Nephron (organoid): Measurements from ENCODE around the gene GDPD4.

ENCODE experiments used
- H3K27ac Mint-ChIP-seq, 3 experiments: 2 replicates each; pipeline ENCODE4 v1.8.0; 2020; ENCODE audit warnings: mixed read lengths in 3 of 3, mild to moderate bottlenecking in 2 of 3, moderate library complexity in 1 of 3
- H3K27me3 Mint-ChIP-seq: 2 replicates; pipeline ENCODE4 v1.8.0; 2021; ENCODE audit warnings: low read depth, mild to moderate bottlenecking, moderate library complexity, mixed read lengths
- H3K36me3 Mint-ChIP-seq: 2 replicates; pipeline ENCODE4 v1.8.0; 2020; ENCODE audit warnings: low read depth, mixed read lengths
- H3K4me1 Mint-ChIP-seq: 2 replicates; pipeline ENCODE4 v1.8.0; 2020; ENCODE audit warnings: mixed read lengths
- H3K4me3 Mint-ChIP-seq, 3 experiments: 2 replicates each; pipeline ENCODE4 v1.8.0; 2020; ENCODE audit warnings: mild to moderate bottlenecking in 3 of 3, mixed read lengths in 3 of 3, moderate library complexity in 2 of 3
- H3K9me3 Mint-ChIP-seq: 2 replicates; pipeline ENCODE4 v1.8.0; 2020; ENCODE audit warnings: mixed read lengths
- CTCF ChIP-seq, 3 experiments: fragments of 200-600 bp; sonication (generic); IDR thresholded peaks; one replicate each; pipeline ENCODE4 v1.5.0; 2021; ENCODE audit warnings: antibody characterized with exemption in 3 of 3; ENCODE audit not compliant: unreplicated experiment in 3 of 3

The GDPD4 gene

GRCh38 chr11:77202941-77203900, 98.3 kb downstream of the GDPD4 start:
- no peaks in the 10 kb centered on the region for H3K4me1 Mint-ChIP-seq
- H3K36me3 Mint-ChIP-seq, result no peaks in the 10 kb centered on the region
- H3K4me3 Mint-ChIP-seq, result no peak overlapping the region
- H3K9me3 Mint-ChIP-seq, result no peaks in the 10 kb centered on the region
- H3K27ac Mint-ChIP-seq, result no peak overlapping the region
- peaks cover 3% of the 10 kb centered on the region for H3K27me3 Mint-ChIP-seq
- TF ChIP-seq CTCF (IDR thresholded peaks at IDR 0.05; ENCODE audit: unreplicated experiment in 3 of 3), result no peak

- Mint-ChIP-seq H3K9me3 (no peaks in the 10 kb centered on the region), H3K27ac (no peak overlapping the region), H3K4me3 (no peak overlapping the region), H3K36me3 (no peaks in the 10 kb centered on the region), H3K27me3 (peaks cover 3% of the 10 kb centered on the region), H3K4me1 (no peaks in the 10 kb centered on the region)
- TF ChIP-seq CTCF (IDR thresholded peaks at IDR 0.05; ENCODE audit: unreplicated experiment in 3 of 3), result no peak
Observed at GRCh38 chr11:77201991-77202841, 99.3 kb downstream of the GDPD4 start.

- Mint-ChIP-seq H3K27me3 (peaks cover 3% of the 10 kb centered on the region), H3K27ac (no peak overlapping the region), H3K4me3 (no peak overlapping the region), H3K9me3 (no peaks in the 10 kb centered on the region), H3K4me1 (peaks cover 4% of the 10 kb centered on the region), H3K36me3 (no peaks in the 10 kb centered on the region)
- no peak for TF ChIP-seq CTCF (IDR thresholded peaks at IDR 0.05; ENCODE audit: unreplicated experiment in 3 of 3)
Observed at GRCh38 chr11:77201370-77201769, 100.1 kb downstream of the GDPD4 start.

GRCh38 chr11:77200351-77201268, 100.9 kb downstream of the GDPD4 start:
- no peaks in the 10 kb centered on the region for H3K9me3 Mint-ChIP-seq
- peaks cover 3% of the 10 kb centered on the region for H3K27me3 Mint-ChIP-seq
- H3K36me3 Mint-ChIP-seq, result no peaks in the 10 kb centered on the region
- H3K4me3 Mint-ChIP-seq, result no peak overlapping the region
- H3K27ac Mint-ChIP-seq, result no peak overlapping the region
- H3K4me1 Mint-ChIP-seq, result peaks cover 8% of the 10 kb centered on the region
- TF ChIP-seq CTCF (IDR thresholded peaks at IDR 0.05; ENCODE audit: unreplicated experiment in 3 of 3), result no peak

- no peaks in the 10 kb centered on the region for H3K36me3 Mint-ChIP-seq
- H3K27ac Mint-ChIP-seq, result no peak overlapping the region
- no peak overlapping the region for H3K4me3 Mint-ChIP-seq
- peaks cover 3% of the 10 kb centered on the region for H3K27me3 Mint-ChIP-seq
- H3K9me3 Mint-ChIP-seq, result no peaks in the 10 kb centered on the region
- TF ChIP-seq CTCF (IDR thresholded peaks at IDR 0.05; ENCODE audit: unreplicated experiment in 3 of 3), result no peak
- H3K4me1 Mint-ChIP-seq, result peaks cover 10% of the 10 kb centered on the region
Observed at GRCh38 chr11:77199137-77199745, 102.2 kb downstream of the GDPD4 start.
